Ovary (tissue), 3 donors: Measurements from ENCODE around the gene NUDT8.
"Not testable (repeated sequence)": the region's sequence is repeated elsewhere in the genome, so short reads cannot be mapped to it uniquely, and the experiment has no call there.

Experiments used
- CTCF ChIP-seq, 3 donors: fragments of 450-650 bp in 2 of 3; fragments of 200-600 bp in 1 of 3; IDR thresholded peaks; one replicate each; pipeline versions ENCODE4 v1.5.1 to v1.8.0; 2016 to 2022; ENCODE audit warnings: antibody characterized with exemption in 3 of 3, mild to moderate bottlenecking in 1 of 3
- EP300 ChIP-seq: sonication (generic); formaldehyde crosslinking; IDR thresholded peaks from one replicate; pipeline ENCODE4 v1.6.1; 2017; ENCODE audit warnings: antibody characterized with exemption
- POLR2A ChIP-seq: fragments of 450-650 bp; IDR thresholded peaks from one replicate; pipeline ENCODE4 v1.6.1; 2017; ENCODE audit warnings: antibody characterized with exemption, mild to moderate bottlenecking, moderate library complexity
- donor health status: DM: no; HTN: no; CAD: no.

- TF ChIP-seq CTCF (IDR thresholded peaks at IDR 0.05); POLR2A; EP300: not testable (repeated sequence)
Observed at GRCh38 chr11:67660752-67661151, 31.0 kb upstream of the NUDT8 start.
